GM08714 (cell line): ENCODE results near the gene TMEM54.

Experiments
- H3K4me3 ChIP-seq: fragments of 200-500 bp; sonication (Bioruptor generic); 2 replicates; pipeline ENCODE4 v1.5.1; 2014; ENCODE audit warnings: mild to moderate bottlenecking, low read length, inconsistent platforms
- ZNF274 ChIP-seq: IDR thresholded peaks from 2 replicates; pipeline ENCODE4 v1.6.1; 2012; ENCODE audit warnings: mild to moderate bottlenecking, low read depth, low read length

Gene TMEM54

GRCh38 chr1:32884726-32885125, 16.5 kb downstream of the TMEM54 start:
- TF ChIP-seq ZNF274 = no peak
- H3K4me3 ChIP-seq = no peak overlapping the region

- TF ChIP-seq ZNF274 = no peak
- H3K4me3 ChIP-seq = no peak overlapping the region
Measured at GRCh38 chr1:32884032-32884372, 17.2 kb downstream of the TMEM54 start.

GRCh38 chr1:32883338-32884031, 17.7 kb downstream of the TMEM54 start:
- TF ChIP-seq ZNF274 = no peak
- H3K4me3 ChIP-seq = no peak overlapping the region

GRCh38 chr1:32881871-32882850, 19.0 kb downstream of the TMEM54 start:
- no peak for TF ChIP-seq ZNF274
- H3K4me3 ChIP-seq = no peak overlapping the region

GRCh38 chr1:32881291-32881690, 19.9 kb downstream of the TMEM54 start:
- no peak for TF ChIP-seq ZNF274
- H3K4me3 ChIP-seq = no peak overlapping the region

- no peak for TF ChIP-seq ZNF274
- H3K4me3 ChIP-seq = no peak overlapping the region
Measured at GRCh38 chr1:32878637-32879041, 22.6 kb downstream of the TMEM54 start.

GRCh38 chr1:32878183-32878582, 23.0 kb downstream of the TMEM54 start:
- no peak overlapping the region for H3K4me3 ChIP-seq
- TF ChIP-seq ZNF274 = no peak

- no peak overlapping the region for H3K4me3 ChIP-seq
- no peak for TF ChIP-seq ZNF274
Measured at GRCh38 chr1:32877211-32878110, 23.7 kb downstream of the TMEM54 start.

GRCh38 chr1:32876341-32877210, 24.6 kb downstream of the TMEM54 start:
- no peak for TF ChIP-seq ZNF274
- H3K4me3 ChIP-seq = no peak overlapping the region

GRCh38 chr1:32874860-32875752, 26.1 kb downstream of the TMEM54 start:
- no peak for TF ChIP-seq ZNF274

GRCh38 chr1:32873484-32873883, 27.7 kb downstream of the TMEM54 start:
- no peak overlapping the region for H3K4me3 ChIP-seq
- no peak for TF ChIP-seq ZNF274

More at GRCh38 chr1:32874860-32875752, 26.1 kb downstream of the TMEM54 start:
- no peak overlapping the region for H3K4me3 ChIP-seq

- TF ChIP-seq ZNF274 = no peak
- no peak overlapping the region for H3K4me3 ChIP-seq
Measured at GRCh38 chr1:32872192-32872460, 29.1 kb downstream of the TMEM54 start.
